HEK293T (cell line): ENCODE results near the gene CPE.

Experiments
- FOXM1 ChIP-seq: fragments of 450-650 bp; IDR thresholded peaks from 2 replicates; pipeline ENCODE4 v1.6.1; 2017; ENCODE audit warnings: mild to moderate bottlenecking, borderline replicate concordance
- HDGF ChIP-seq: fragments of 450-650 bp; IDR thresholded peaks from 2 replicates; pipeline ENCODE4 v1.6.1; 2017; ENCODE audit warnings: antibody characterized with exemption, borderline replicate concordance
- SP1 ChIP-seq: fragments of 450-650 bp; IDR thresholded peaks from 2 replicates; pipeline ENCODE4 v1.6.1; 2017

DNA sequence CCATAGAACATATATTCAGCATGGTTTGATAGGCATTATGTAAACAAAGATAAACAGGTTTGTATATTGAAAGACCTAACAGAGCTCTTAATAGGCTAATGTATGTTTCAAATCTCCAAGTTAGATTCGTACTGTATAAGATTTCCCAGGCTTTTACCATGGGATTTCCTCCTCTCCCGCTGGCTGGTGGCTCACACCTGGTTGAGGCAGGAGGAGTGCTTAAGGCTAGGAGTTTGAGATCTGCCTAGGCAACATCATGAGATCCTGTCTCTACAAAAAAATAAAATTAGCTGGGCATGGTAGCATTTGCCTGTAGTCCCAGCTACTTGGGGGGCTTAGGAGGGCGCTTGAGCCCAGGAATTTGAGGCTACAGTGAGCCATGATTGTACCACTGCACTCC, 5.4 kb downstream of the CPE start:
- no peak for TF ChIP-seq HDGF
- no peak for TF ChIP-seq SP1
- TF ChIP-seq FOXM1 = no peak
